Heart right ventricle (tissue), 16 donors: ENCODE results near the gene LPA. TPM values are rescaled to one million over a fixed set of nuclear protein-coding genes. Genes with fewer than 3 reads are reported as not detected.

Experiments
- ATAC-seq, 8 donors: fragments of 200-7000 bp; cut with Tn5 transposase; one replicate each; pipeline ENCODE4 v1.9.1; 2020; ENCODE audit warnings: mild to moderate bottlenecking in 8 of 8, moderate library complexity in 8 of 8, moderate number of reproducible peaks in 1 of 8
- DNase-seq, 2 donors: peaks; one replicate each; pipeline ENCODE4 v3.0.0-alpha.2; 2020
- H3K27ac ChIP-seq, 10 donors: fragments of 200-600 bp; sonication (generic) in 2 of 10; one replicate each; pipeline versions ENCODE4 v1.5.0 to v1.8.0; 2020 to 2022; ENCODE audit warnings: mild to moderate bottlenecking in 3 of 10
- H3K27me3 ChIP-seq, 7 donors: fragments of 200-600 bp; one replicate each; pipeline ENCODE4 v1.8.0; 2021 to 2022; ENCODE audit warnings: mild to moderate bottlenecking in 2 of 7
- H3K36me3 ChIP-seq, 9 donors: fragments of 200-600 bp; sonication (generic) in 1 of 9; one replicate each; pipeline versions ENCODE4 v1.5.0 to v1.8.0; 2020 to 2022; ENCODE audit warnings: mild to moderate bottlenecking in 2 of 9
- H3K4me1 ChIP-seq, 9 donors: fragments of 200-600 bp; sonication (generic) in 1 of 9; one replicate each; pipeline versions ENCODE4 v1.5.0 to v1.8.0; 2020 to 2022; ENCODE audit warnings: mild to moderate bottlenecking in 4 of 9
- H3K4me3 ChIP-seq, 10 donors: fragments of 200-600 bp; sonication (generic) in 2 of 10; one replicate each; pipeline versions ENCODE4 v1.5.0 to v1.8.0; 2020 to 2022; ENCODE audit warnings: mild to moderate bottlenecking in 7 of 10, moderate library complexity in 2 of 10
- H3K9me3 ChIP-seq, 11 donors: fragments of 200-600 bp in 10 of 11; sonication (generic) in 2 of 11; one replicate each; pipeline versions ENCODE4 v1.5.0 to v1.8.0; 2013 to 2022; ENCODE audit warnings: mild to moderate bottlenecking in 2 of 11, control low read depth in 1 of 11, moderate library complexity in 1 of 11
- WGBS, 2 donors: extraction: QIAGEN DNeasy Blood & Tissue Kit; methylation state at CpG; one replicate each; pipeline ENCODE4 v1.1.7; 2013; ENCODE audit warnings: inconsistent platforms in 1 of 2; 5-methylcytosine and 5-hydroxymethylcytosine counted together
- intact Hi-C, 10 donors: fragments of 100-400 bp; cut with DNase I; formaldehyde crosslinking; loops; one replicate each; pipeline versions ENCODE4 v1.11.1 to v1.14.2; 2022
- polyA plus RNA-seq, 2 donors: library from polyadenylated mRNA; stranded (reverse); fragments of 200-250 nt; gene quantifications; one replicate each; pipeline ENCODE4 v1.2.3, GENCODE V29; 2013
- total RNA-seq, 10 donors: library from RNA; stranded (reverse); fragmentation: NEBNext Ultra II Directional in 3 of 10; extraction: Animal tissue kit (Norgen Biotek cat#: 25700) in 3 of 10; gene quantifications; one replicate each; pipeline versions ENCODE4 v1.2.1 to v1.2.4, GENCODE V29; 2021 to 2023
- TF ChIP-seq, protein P1 (sequence below), 9 donors: fragments of 200-600 bp; sonication (generic) in 2 of 9; IDR thresholded peaks; one replicate each; pipeline versions ENCODE4 v1.5.0 to v1.8.0; 2021 to 2022; ENCODE audit warnings: antibody characterized with exemption in 9 of 9, mild to moderate bottlenecking in 5 of 9, moderate library complexity in 1 of 9
- donor health status: Arrhythmogenic right ventricular cardiomyopathy.
- donor health status: ischemic (EF 13 %, LVEDD 7.1; RV severe dilation, severe dysfunction).
- donor health status: healthy with polysubstance abuse.
- donor health status: DM: no; HTN: yes; CAD: no.
- donor health status: DM: no; HTN: no; CAD: no.
- donor health status: ischemic (EF 25% LVEDD 6.9; RV normal size, moderate dysfunction).
- donor health status: ischemic (EF 25% LVEDD 5.7; RV mildly dilated, moderate dysfunction).
- donor health status: healthy.
- donor health status: DM: yes; HTN: yes; CAD: no.
- donor health status: Ischemic cardiomyopathy.
- donor health status: ischemic (EF 35%, LVEDD 5.7; RV mildly dilated, moderate dysfunction).
- donor health status: nonischemic (EF 11% LVEDD 7.7; RV severe dilation, severe dysfunction).
- donor health status: DM: yes; HTN: yes; CAD: no.
- donor health status: PGD.
- donor health status: ischemic (EF 29% LVEDD 5.4; RV normal size, mild dysfunction).
- donor health status: nonischemic (EF 23%, LVEDD 6.1; RV moderate dilation, normal function).

LPA gene
- total and polyA plus RNA-seq, 12 donors: not detected

- ATAC-seq (no peak), DNase-seq (no peak)
- H3K27ac ChIP-seq: no peak overlapping the region
- intact Hi-C loops: no loop called here
- H3K9me3 ChIP-seq: no peaks in the 10 kb centered on the region
- H3K4me1 ChIP-seq: no peaks in the 10 kb centered on the region
- TF ChIP-seq, protein P1, sequence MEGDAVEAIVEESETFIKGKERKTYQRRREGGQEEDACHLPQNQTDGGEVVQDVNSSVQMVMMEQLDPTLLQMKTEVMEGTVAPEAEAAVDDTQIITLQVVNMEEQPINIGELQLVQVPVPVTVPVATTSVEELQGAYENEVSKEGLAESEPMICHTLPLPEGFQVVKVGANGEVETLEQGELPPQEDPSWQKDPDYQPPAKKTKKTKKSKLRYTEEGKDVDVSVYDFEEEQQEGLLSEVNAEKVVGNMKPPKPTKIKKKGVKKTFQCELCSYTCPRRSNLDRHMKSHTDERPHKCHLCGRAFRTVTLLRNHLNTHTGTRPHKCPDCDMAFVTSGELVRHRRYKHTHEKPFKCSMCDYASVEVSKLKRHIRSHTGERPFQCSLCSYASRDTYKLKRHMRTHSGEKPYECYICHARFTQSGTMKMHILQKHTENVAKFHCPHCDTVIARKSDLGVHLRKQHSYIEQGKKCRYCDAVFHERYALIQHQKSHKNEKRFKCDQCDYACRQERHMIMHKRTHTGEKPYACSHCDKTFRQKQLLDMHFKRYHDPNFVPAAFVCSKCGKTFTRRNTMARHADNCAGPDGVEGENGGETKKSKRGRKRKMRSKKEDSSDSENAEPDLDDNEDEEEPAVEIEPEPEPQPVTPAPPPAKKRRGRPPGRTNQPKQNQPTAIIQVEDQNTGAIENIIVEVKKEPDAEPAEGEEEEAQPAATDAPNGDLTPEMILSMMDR (IDR thresholded peaks at IDR 0.05): no peak
- H3K27me3 ChIP-seq: no peaks in the 10 kb centered on the region
- 59% methylated on average over 3 of the region's 3 CpGs for WGBS, 2 donors
- no peaks in the 10 kb centered on the region for H3K36me3 ChIP-seq
- H3K4me3 ChIP-seq: no peak overlapping the region
These were observed 169.5 kb downstream of the LPA start for GRCh38 chr6:160494576-160494975.

- Histone ChIP-seq H3K9me3 (no peaks in the 10 kb centered on the region), H3K27me3 (no peaks in the 10 kb centered on the region), H3K4me1 (no peaks in the 10 kb centered on the region), H3K27ac (no peak overlapping the region), H3K36me3 (no peaks in the 10 kb centered on the region), H3K4me3 (no peak overlapping the region)
- TF ChIP-seq, protein P1 (IDR thresholded peaks at IDR 0.05): no peak
- DNase-seq (no peak), ATAC-seq (no peak)
- intact Hi-C loops: no loop called here
- 58 to 70% methylated on average over 1 of the region's 1 CpG for WGBS, 2 donors
These were observed 175.0 kb downstream of the LPA start for GRCh38 chr6:160489091-160489490.

DNA sequence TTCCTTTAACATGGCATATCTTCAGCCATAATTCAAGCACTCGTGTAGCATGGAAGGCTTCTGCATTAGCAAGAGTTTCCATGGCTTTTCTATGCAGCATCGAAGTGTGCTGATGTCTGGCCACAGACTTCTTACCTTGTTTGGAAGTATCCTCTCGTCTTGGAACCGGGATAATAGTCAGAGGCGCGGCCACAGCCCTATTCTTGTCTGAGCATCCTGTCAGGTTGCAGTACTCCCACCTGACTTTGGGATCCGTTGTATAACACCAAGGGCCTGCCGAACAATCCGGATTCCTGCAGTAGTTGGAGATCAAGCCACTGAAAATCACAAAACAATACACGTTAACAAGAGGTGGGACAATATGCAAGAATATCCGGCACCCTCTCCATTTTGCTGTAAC, 177.0 kb downstream of the LPA start:
- Histone ChIP-seq H3K9me3 (peaks cover 0 to under 1% (median 0%) of the 10 kb centered on the region in 11 donors), H3K4me3 (no peak overlapping the region), H3K27me3 (no peaks in the 10 kb centered on the region), H3K36me3 (no peaks in the 10 kb centered on the region), H3K4me1 (no peaks in the 10 kb centered on the region), H3K27ac (no peak overlapping the region)
- ATAC-seq (no peak), DNase-seq (no peak)
- TF ChIP-seq, protein P1 (IDR thresholded peaks at IDR 0.05): no peak
- 86 to 87% methylated on average over 11 of the region's 11 CpGs for WGBS, 2 donors
- intact Hi-C loops: no loop called here

Other genes with a start within 250 kb of the LPA start
- gene PLG, start 38.0 kb upstream of the LPA start, total RNA-seq: not detected
- not detected for gene PLG, start 38.0 kb upstream of the LPA start, polyA plus RNA-seq